Skin epidermis (tissue), 12 donors: ENCODE measurements around the gene PDE3A.
A peak's percentile ranks its signal among the peaks of the same experiment; 100 is the strongest.
"Not testable (repeated sequence)": the region's sequence is repeated elsewhere in the genome, so short reads cannot be mapped to it uniquely, and the experiment has no call there.

ENCODE experiments used
- H3K27ac ChIP-seq, 21 experiments: fragments of 200-600 bp; sonication (generic) in 11 of 21; one replicate each; pipeline ENCODE4 v1.5.0; 2020; ENCODE audit warnings: mild to moderate bottlenecking in 3 of 21, inconsistent platforms in 2 of 21, moderate library complexity in 2 of 21
- H3K4me3 ChIP-seq, 7 experiments: fragments of 200-600 bp; sonication (generic) in 2 of 7; one replicate each; pipeline ENCODE4 v1.5.0; 2020; ENCODE audit warnings: inconsistent platforms in 2 of 7, mild to moderate bottlenecking in 2 of 7, moderate library complexity in 1 of 7

Gene PDE3A

GRCh38 chr12:20370866-20371519 lies 2.7 kb downstream of the PDE3A start:
- peak overlapping the region in 1 of 7 experiments; percentile 41 for H3K4me3 ChIP-seq
- no peak overlapping the region for H3K27ac ChIP-seq

GRCh38 chr12:20372326-20373096 lies 4.2 kb downstream of the PDE3A start:
- H3K27ac ChIP-seq = no peak overlapping the region
- no peak overlapping the region for H3K4me3 ChIP-seq

GRCh38 chr12:20374795-20375194 lies 6.5 kb downstream of the PDE3A start:
- Histone ChIP-seq H3K27ac (no peak overlapping the region), H3K4me3 (no peak overlapping the region)

GRCh38 chr12:20375560-20375959 lies 7.2 kb downstream of the PDE3A start:
- Histone ChIP-seq H3K4me3 (no peak overlapping the region), H3K27ac (no peak overlapping the region)

- Histone ChIP-seq H3K4me3 (no peak overlapping the region), H3K27ac (no peak overlapping the region)
Measured at GRCh38 chr12:20376984-20377383, 8.6 kb downstream of the PDE3A start.

GRCh38 chr12:20377750-20378149 lies 9.4 kb downstream of the PDE3A start:
- no peak overlapping the region for H3K27ac ChIP-seq
- H3K4me3 ChIP-seq = no peak overlapping the region

- no peak overlapping the region for H3K27ac ChIP-seq
Measured at GRCh38 chr12:20382117-20382516, 13.8 kb downstream of the PDE3A start.

GRCh38 chr12:20383612-20384011 lies 15.3 kb downstream of the PDE3A start:
- no peak overlapping the region for H3K4me3 ChIP-seq
- H3K27ac ChIP-seq = no peak overlapping the region

More at GRCh38 chr12:20382117-20382516, 13.8 kb downstream of the PDE3A start:
- no peak overlapping the region for H3K4me3 ChIP-seq

GRCh38 chr12:20384836-20385235 lies 16.5 kb downstream of the PDE3A start:
- not testable (repeated sequence) for H3K27ac ChIP-seq, H3K4me3 ChIP-seq

- Histone ChIP-seq H3K4me3 (no peak overlapping the region), H3K27ac (no peak overlapping the region)
Measured at GRCh38 chr12:20390846-20391245, 22.5 kb downstream of the PDE3A start.

GRCh38 chr12:20392339-20392738 lies 24.0 kb downstream of the PDE3A start:
- H3K27ac ChIP-seq = no peak overlapping the region
- H3K4me3 ChIP-seq = no peak overlapping the region

GRCh38 chr12:20393707-20394106 lies 25.4 kb downstream of the PDE3A start:
- Histone ChIP-seq H3K4me3 (no peak overlapping the region), H3K27ac (no peak overlapping the region)

GRCh38 chr12:20395791-20396550 lies 27.6 kb downstream of the PDE3A start:
- no peak overlapping the region for H3K4me3 ChIP-seq
- H3K27ac ChIP-seq = no peak overlapping the region

- no peak overlapping the region for H3K4me3 ChIP-seq
- H3K27ac ChIP-seq = no peak overlapping the region
Measured at GRCh38 chr12:20398686-20399085, 30.3 kb downstream of the PDE3A start.

- Histone ChIP-seq H3K4me3 (no peak overlapping the region), H3K27ac (no peak overlapping the region)
Measured at GRCh38 chr12:20400003-20400402, 31.7 kb downstream of the PDE3A start.

GRCh38 chr12:20403230-20403629 lies 34.9 kb downstream of the PDE3A start:
- Histone ChIP-seq H3K27ac (no peak overlapping the region), H3K4me3 (no peak overlapping the region)

GRCh38 chr12:20404576-20405346 lies 36.4 kb downstream of the PDE3A start:
- Histone ChIP-seq H3K27ac (no peak overlapping the region), H3K4me3 (no peak overlapping the region)

GRCh38 chr12:20409607-20410377 lies 41.5 kb downstream of the PDE3A start:
- H3K27ac ChIP-seq = no peak overlapping the region
- no peak overlapping the region for H3K4me3 ChIP-seq

- no peak overlapping the region for H3K27ac ChIP-seq
- H3K4me3 ChIP-seq = no peak overlapping the region
Measured at GRCh38 chr12:20410734-20411133, 42.4 kb downstream of the PDE3A start.
